ENCODE results near the gene NDST3.
"Not testable (repeated sequence)": the region's sequence is repeated elsewhere in the genome, so short reads cannot be mapped to it uniquely, and the experiment has no call there.

NDST3 gene

GRCh38 chr4:118278473-118279274 is 244.4 kb downstream of the NDST3 start:
- DNase-seq: peak; percentile 92

- DNase-seq: no peak
Observed at GRCh38 chr4:118279328-118279727, 245.0 kb downstream of the NDST3 start.

GRCh38 chr4:118279920-118280432 is 245.7 kb downstream of the NDST3 start:
- DNase-seq: no peak

GRCh38 chr4:118280501-118281218 is 246.4 kb downstream of the NDST3 start:
- peak; percentile 28 for DNase-seq

GRCh38 chr4:118281611-118282442 is 247.5 kb downstream of the NDST3 start:
- no peak for DNase-seq

GRCh38 chr4:118282692-118283091 is 248.4 kb downstream of the NDST3 start:
- DNase-seq: peak; percentile 61

GRCh38 chr4:118284169-118284568 is 249.9 kb downstream of the NDST3 start:
- DNase-seq: peak; percentile 72

GRCh38 chr4:118285931-118286330 is 251.6 kb downstream of the NDST3 start:
- DNase-seq: no peak

GRCh38 chr4:118286685-118287084 is 252.4 kb downstream of the NDST3 start:
- DNase-seq: no peak

- no peak for DNase-seq
Observed at GRCh38 chr4:118287711-118288451, 253.6 kb downstream of the NDST3 start.

- DNase-seq: no peak
Observed at GRCh38 chr4:118289794-118290193, 255.5 kb downstream of the NDST3 start.

GRCh38 chr4:118290951-118291350 is 256.7 kb downstream of the NDST3 start:
- DNase-seq: no peak

GRCh38 chr4:118296729-118297128 is 262.4 kb downstream of the NDST3 start:
- no peak for DNase-seq

GRCh38 chr4:118299619-118300018 is 265.3 kb downstream of the NDST3 start:
- not testable (repeated sequence) for DNase-seq

- DNase-seq: no peak
Observed at GRCh38 chr4:118307643-118308042, 273.4 kb downstream of the NDST3 start.

Measured in inflammatory macrophage treated with lipopolysaccharide for 4 hours (primary cell).